AG10803 (cell line): ENCODE data around the gene PRLH.

ENCODE experiments used
- DNase-seq: peaks from one replicate; pipeline ENCODE4 v3.0.0; 2010; ENCODE audit warnings: low read depth
- H3K4me3 ChIP-seq: 2 replicates; pipeline ENCODE4 v1.5.1; 2011; ENCODE audit warnings: mild to moderate bottlenecking, low read length, control low read depth
- TF ChIP-seq, protein P1 (sequence below): conservative IDR thresholded peaks from 2 replicates; pipeline ENCODE4 v1.5.1; 2011; ENCODE audit warnings: mild to moderate bottlenecking, low read length, control low read depth, inconsistent platforms

PRLH gene

DNA sequence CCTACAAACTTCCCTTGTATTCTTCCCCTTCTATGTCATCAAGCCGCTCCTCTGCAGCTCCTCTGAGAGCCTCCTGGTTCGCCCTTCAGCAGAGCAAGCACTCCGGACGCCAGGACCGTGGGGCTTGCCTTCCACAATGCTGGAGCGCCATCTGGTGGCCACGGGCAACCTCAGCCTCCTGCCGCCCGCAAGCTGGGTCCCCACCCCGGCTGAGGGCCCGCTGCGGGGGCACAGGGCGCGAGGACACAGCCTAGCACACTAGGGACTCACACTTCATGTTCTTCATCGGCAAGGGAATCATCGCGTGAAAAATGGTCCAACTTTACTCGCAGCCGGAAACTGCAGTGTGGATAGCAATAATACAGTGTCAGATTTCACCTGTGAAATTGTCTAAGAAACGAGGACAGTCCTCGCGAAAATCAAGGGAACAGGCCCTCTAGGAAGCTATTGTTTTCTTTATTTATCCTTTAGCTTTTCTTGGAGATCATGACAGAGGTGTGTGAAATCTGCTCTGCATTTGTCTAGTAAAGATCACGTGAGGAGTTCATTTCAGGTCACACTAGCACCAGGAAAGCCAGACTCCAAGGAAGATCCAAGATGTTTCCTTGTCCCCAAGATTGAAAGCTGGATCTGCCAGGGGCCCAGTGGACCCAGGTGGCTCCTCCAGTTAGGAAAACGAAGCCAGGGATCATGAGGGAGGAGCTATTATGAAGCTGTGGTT, 5.8 kb downstream of the PRLH start:
- peak; percentile 90 for DNase-seq
- peak overlapping the region; percentile 7; the same call in 1 of the 2 replicates for H3K4me3 ChIP-seq
- TF ChIP-seq, protein P1, sequence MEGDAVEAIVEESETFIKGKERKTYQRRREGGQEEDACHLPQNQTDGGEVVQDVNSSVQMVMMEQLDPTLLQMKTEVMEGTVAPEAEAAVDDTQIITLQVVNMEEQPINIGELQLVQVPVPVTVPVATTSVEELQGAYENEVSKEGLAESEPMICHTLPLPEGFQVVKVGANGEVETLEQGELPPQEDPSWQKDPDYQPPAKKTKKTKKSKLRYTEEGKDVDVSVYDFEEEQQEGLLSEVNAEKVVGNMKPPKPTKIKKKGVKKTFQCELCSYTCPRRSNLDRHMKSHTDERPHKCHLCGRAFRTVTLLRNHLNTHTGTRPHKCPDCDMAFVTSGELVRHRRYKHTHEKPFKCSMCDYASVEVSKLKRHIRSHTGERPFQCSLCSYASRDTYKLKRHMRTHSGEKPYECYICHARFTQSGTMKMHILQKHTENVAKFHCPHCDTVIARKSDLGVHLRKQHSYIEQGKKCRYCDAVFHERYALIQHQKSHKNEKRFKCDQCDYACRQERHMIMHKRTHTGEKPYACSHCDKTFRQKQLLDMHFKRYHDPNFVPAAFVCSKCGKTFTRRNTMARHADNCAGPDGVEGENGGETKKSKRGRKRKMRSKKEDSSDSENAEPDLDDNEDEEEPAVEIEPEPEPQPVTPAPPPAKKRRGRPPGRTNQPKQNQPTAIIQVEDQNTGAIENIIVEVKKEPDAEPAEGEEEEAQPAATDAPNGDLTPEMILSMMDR, result peak; percentile 92

DNA sequence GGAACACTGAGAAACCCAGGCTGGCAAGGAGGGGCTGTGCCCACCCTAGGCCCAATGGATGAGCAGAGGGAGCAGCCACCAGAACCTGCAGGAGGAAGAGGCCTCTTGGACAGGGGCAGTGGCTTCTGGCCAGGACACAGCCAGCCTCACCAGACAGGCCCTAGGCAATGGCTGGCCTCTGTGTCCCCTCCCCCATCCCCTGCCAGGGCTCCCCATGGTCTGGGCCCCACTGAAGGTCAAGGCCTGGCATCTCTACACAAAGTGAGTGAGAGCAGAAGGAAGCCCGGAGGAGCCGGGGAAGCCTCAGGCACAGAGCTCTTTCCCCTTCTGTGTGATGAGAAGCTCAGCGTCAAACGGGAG, 6.3 kb downstream of the PRLH start:
- no peak for DNase-seq
- no peak overlapping the region for H3K4me3 ChIP-seq
- TF ChIP-seq, protein P1, result no peak

DNA sequence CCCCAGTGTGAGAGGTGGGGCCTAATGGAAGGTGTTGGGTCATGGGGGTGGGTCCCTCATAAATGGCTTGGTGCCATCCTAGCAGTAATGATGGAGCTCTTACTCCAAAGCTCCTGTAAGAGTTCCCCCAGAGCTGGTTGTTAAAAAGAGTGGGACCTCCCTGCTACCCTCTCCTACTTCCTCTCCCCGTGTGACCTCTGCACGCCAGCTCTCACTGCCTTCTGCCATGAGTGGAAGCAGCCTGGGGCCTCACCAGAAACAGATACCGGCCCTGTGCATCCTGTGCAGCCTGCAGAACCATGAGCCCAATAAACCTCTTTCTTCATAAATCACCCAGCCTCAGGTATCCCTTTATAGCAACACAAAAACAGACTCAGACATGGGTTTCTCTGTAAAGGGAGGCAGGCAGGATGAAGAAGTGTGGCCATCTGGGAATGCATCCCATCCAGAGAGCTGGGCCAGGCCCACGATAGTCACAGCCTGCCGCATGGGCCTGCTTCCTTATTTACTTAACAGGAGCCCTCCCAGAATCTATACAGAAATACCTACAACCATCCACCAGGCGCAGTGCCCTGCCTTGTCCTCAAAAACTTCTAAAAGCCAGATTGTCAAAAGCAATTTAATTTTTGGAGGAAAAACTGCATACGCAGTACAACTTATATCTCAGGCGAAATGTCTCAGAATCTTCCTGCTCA, 7.5 kb downstream of the PRLH start:
- TF ChIP-seq, protein P1, result no peak
- no peak for DNase-seq

DNA sequence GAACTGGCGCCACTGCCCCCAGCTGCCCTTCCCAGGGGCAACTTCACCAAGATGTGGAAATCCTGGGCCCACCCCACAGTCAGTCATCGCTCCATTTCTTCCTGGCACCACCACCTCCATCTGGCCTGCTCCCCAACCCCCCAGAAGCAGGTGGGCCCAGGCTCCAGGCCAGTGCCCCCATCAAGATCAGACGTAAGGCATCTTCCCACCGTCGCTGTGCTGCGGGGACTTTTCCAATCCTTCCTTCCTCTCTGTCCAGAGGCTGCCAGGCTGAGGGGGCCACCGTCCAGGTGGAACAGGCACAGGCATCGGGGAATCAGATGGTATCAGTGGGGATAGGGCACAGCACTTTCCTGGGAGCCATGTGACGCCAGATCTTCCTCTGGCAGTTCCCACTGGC, 8.1 kb downstream of the PRLH start:
- no peak overlapping the region for H3K4me3 ChIP-seq
- no peak for DNase-seq
- TF ChIP-seq, protein P1, result no peak

More for the DNA sequence above, 7.5 kb downstream of the PRLH start:
- no peak overlapping the region for H3K4me3 ChIP-seq

DNA sequence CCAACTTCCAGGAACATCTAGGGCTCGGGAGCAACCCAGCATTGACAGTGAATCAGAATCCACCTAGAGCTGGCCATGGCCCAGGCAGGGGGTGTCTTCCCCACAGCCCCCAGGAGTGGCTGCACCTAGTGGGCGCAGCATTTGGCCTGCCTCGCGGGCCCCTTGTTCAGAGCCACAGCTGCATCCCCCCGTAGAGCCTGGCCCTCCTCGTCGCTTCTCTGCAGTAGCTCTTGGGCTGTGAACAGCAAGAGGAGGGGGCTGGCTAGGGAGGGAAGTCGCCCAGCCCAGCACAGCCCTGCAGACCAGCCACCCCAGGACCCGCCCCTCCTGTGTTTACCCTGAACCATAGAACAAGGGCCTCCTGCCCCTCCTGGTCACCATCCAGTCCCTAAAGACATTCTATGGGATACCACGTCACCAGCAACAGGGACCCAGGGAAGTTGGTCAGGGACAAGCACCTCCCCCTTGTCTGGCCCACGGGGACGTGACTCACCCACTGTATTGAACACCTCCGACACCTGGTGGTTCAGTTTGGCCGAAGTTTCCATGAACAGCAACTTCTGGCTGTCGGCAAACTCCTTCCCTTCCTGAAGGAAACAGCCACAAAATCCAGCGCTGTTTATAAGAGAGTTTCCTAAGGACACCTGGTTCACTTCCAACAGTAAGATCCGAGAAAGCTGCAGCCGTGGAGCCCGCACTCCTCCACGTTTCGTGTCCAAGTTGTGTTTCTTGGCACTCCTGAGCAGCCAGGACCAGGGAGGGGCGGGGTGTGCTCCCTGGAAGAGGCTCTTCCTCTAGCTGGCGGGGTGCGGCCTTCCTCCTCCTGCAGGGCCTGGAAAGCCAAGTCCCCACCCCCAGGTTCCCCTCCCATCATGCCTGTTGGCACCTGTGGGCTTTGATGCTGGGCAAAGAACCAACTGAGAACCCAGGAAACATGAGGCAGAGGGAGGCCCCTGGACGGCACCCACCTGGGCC, 8.8 kb downstream of the PRLH start:
- no peak overlapping the region for H3K4me3 ChIP-seq
- DNase-seq, result no peak
- TF ChIP-seq, protein P1, result no peak

DNA sequence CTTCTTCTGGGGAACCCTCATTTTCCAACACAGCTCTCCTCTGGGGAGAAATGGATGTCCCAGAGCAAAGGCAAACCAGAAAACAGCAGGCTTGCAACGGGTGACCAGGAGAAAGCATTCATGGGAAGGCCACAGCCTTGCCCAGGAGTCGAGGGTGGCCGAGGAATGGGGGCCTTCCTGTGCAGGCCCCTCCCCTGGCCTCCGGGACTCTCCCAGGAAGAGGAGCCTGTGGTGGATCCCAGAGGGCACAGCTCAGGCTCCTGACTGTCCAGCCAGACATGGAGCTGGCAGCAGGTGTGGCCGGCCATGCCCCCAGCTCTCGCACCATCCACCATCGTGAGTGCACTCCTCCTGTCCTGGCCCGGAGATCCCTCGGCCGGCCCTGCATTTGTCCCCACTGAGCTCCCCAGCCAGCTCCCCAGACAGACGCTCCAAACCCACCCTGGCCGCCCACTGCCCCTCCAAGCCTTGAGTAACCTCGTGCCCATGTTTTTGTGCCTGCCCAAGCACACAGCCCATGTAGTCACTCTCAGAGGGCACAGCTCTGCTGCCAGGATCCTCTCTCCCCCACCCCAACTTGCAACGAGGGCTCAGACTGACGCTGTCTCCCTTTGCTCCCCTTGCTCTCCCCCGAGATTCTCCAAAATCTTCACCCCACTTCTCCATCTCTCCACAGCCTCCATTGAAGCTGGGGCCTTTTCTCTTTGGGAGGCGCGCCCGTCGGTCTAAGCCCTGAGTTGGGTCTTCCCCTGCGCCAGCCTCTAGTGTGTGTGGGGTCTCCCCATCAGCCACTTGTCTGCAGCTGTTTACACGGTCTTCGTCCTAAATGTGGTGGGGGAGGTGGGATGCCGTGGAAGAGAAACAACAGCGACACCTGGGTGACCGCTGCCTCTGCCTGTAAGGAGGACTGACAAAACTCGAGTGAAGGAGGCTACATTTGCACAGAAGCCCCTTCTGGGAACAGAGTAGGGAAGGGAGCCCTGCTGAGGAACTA, 9.8 kb downstream of the PRLH start:
- H3K4me3 ChIP-seq, result no peak overlapping the region
- TF ChIP-seq, protein P1, result no peak
- DNase-seq, result no peak
